Prostate gland (tissue), 2 donors: ENCODE results near the gene XPNPEP3. TPM values are rescaled to one million over a fixed set of nuclear protein-coding genes. Genes with fewer than 3 reads are reported as not detected.
"Not testable (repeated sequence)": the region's sequence is repeated elsewhere in the genome, so short reads cannot be mapped to it uniquely, and the experiment has no call there.

Source experiments
- DNase-seq: peaks from one replicate; pipeline ENCODE4 v3.0.0-alpha.2; 2019; ENCODE audit warnings: low spot score
- H3K27ac ChIP-seq, 2 donors: fragments of 200-600 bp; sonication (generic); 2 replicates each; pipeline ENCODE4 v1.5.1; 2017 to 2019
- H3K27me3 ChIP-seq: fragments of 200-600 bp; sonication (generic); replicated peaks from 2 replicates; pipeline ENCODE4 v1.5.1; 2019; ENCODE audit not compliant: insufficient read depth
- H3K36me3 ChIP-seq, 2 donors: fragments of 200-600 bp; sonication (generic); 1 replicate in 1 of 2; 2 replicates in 1 of 2; pipeline versions ENCODE4 v1.5.1 to v1.8.1; 2017 to 2019
- H3K4me1 ChIP-seq: fragments of 200-600 bp; sonication (generic); replicated peaks from 2 replicates; pipeline ENCODE4 v1.5.1; 2019
- H3K4me3 ChIP-seq, 2 donors: fragments of 200-600 bp; sonication (generic); 2 replicates each; pipeline ENCODE4 v1.5.1; 2017 to 2019
- H3K9me3 ChIP-seq: fragments of 200-600 bp; sonication (generic); 2 replicates; pipeline ENCODE4 v1.5.1; 2017
- POLR2A ChIP-seq: fragments of 450-650 bp; IDR thresholded peaks from one replicate; pipeline ENCODE4 v1.6.1; 2016; ENCODE audit warnings: antibody characterized with exemption, mild to moderate bottlenecking
- POLR2AphosphoS5 ChIP-seq: sonication (generic); formaldehyde crosslinking; IDR thresholded peaks from one replicate; pipeline ENCODE4 v1.6.1; 2017; ENCODE audit warnings: antibody characterized with exemption
- WGBS: methylation state at CpG from one replicate; pipeline ENCODE4 v1.1.5; 2018; 5-methylcytosine and 5-hydroxymethylcytosine counted together
- intact Hi-C: fragments of 100-400 bp; cut with DNase I; formaldehyde crosslinking; loops from one replicate; pipeline ENCODE4 v1.14.2; 2022
- total RNA-seq, 2 donors: library from RNA; depleted of rRNA; stranded (reverse); fragments of >200 nt; gene quantifications; one replicate each; pipeline ENCODE4 v1.1.0, GENCODE V29; 2016
- TF ChIP-seq, protein P1 (sequence below), 4 experiments: fragments of 200-600 bp in 2 of 4; fragments of 450-650 bp in 2 of 4; sonication (generic) in 2 of 4; IDR thresholded peaks; 1 replicate in 3 of 4; 2 replicates in 1 of 4; pipeline ENCODE4 v1.5.1; 2016 to 2019; ENCODE audit warnings: antibody characterized with exemption in 4 of 4, mild to moderate bottlenecking in 2 of 4, moderate library complexity in 2 of 4

XPNPEP3 gene
- total RNA-seq, 2 donors from 2014 or later: 10.5 to 19.2 TPM

DNA sequence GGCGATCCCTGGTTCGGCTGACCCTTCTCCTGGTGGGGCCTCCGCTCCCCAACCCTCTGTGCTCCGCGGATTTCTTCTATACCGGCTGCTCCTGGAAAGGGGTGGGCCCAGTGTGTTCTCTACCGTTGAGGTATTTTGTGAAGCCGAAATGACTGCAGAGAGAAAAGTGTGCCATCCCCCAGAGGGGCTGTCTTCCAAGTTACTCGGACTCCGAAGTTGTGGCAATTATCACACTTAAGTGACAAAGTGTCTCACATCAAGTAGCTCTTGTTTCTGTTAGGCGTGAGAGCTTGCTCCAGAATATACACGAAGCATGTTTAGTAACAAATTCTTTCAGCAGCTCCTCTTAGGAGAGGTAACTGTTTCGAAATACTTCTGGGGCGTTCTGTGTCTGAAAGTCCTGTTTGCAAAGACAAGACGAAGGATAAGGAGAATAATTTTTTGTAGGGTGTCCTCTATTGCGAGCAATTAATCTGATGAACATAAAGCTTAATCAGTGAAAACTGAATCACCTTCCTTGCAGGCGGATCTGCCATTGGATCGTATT, 434 bp downstream of the XPNPEP3 start:
- no peak for DNase-seq
- H3K27ac ChIP-seq: peak overlapping the region; percentile 99
- no peaks in the 10 kb centered on the region for H3K36me3 ChIP-seq
- H3K4me3 ChIP-seq: peak overlapping the region; percentile 82 to 89
- no peaks in the 10 kb centered on the region for H3K9me3 ChIP-seq
- peaks cover 9% of the 10 kb centered on the region for H3K4me1 ChIP-seq
- TF ChIP-seq, protein P1, sequence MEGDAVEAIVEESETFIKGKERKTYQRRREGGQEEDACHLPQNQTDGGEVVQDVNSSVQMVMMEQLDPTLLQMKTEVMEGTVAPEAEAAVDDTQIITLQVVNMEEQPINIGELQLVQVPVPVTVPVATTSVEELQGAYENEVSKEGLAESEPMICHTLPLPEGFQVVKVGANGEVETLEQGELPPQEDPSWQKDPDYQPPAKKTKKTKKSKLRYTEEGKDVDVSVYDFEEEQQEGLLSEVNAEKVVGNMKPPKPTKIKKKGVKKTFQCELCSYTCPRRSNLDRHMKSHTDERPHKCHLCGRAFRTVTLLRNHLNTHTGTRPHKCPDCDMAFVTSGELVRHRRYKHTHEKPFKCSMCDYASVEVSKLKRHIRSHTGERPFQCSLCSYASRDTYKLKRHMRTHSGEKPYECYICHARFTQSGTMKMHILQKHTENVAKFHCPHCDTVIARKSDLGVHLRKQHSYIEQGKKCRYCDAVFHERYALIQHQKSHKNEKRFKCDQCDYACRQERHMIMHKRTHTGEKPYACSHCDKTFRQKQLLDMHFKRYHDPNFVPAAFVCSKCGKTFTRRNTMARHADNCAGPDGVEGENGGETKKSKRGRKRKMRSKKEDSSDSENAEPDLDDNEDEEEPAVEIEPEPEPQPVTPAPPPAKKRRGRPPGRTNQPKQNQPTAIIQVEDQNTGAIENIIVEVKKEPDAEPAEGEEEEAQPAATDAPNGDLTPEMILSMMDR (IDR thresholded peaks at IDR 0.05): no peak
- TF ChIP-seq POLR2AphosphoS5 (no peak), POLR2A (no peak)
- intact Hi-C loops: loop anchor here (5.0 kb wide), 1 partner anchor 40 kb away; the partner anchor contains the start of gene SLC25A17
- no peaks in the 10 kb centered on the region for H3K27me3 ChIP-seq
- WGBS: 2% methylated on average over 18 of the region's 18 CpGs

DNA sequence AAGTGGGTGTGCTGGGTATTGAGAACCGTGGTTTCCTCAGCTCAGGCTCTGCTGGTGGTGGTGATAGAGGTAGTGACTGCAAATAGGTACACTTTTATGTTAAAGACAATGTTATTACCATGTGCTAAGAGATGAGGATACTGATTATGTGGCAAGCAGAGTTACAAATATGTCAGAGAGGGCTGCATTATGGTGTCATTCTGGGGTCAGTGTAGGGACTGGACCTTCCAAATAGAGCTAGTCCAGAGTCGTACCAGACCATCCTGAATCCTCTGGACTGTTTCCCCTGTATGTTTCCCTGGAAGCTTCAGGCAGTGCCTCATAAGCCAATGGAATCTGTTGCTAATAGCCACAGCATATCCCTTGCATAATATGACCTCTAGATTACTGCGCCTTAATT, 5.1 kb downstream of the XPNPEP3 start, which contains the start of gene DNAJB7:
DNAJB7 (minus strand) TSS at position 101 of the 400 bp plus-strand sequence. CDS start 119 bp downstream, outside the sequence.
- Histone ChIP-seq H3K36me3 (no peaks in the 10 kb centered on the region), H3K4me3 (no peak within 1 kb of the TSS), H3K9me3 (no peaks in the 10 kb centered on the region), H3K27ac (no peak within 1 kb of the TSS), H3K4me1 (peaks cover 3% of the 10 kb centered on the region), H3K27me3 (no peaks in the 10 kb centered on the region)
- TF ChIP-seq, protein P1 (IDR thresholded peaks at IDR 0.05): no peak
- no peak for TF ChIP-seq POLR2AphosphoS5
- no peak for TF ChIP-seq POLR2A
- 90% methylated on average over 3 of the region's 3 CpGs for WGBS
- intact Hi-C loops: no loop called here
- no peak for DNase-seq

DNA sequence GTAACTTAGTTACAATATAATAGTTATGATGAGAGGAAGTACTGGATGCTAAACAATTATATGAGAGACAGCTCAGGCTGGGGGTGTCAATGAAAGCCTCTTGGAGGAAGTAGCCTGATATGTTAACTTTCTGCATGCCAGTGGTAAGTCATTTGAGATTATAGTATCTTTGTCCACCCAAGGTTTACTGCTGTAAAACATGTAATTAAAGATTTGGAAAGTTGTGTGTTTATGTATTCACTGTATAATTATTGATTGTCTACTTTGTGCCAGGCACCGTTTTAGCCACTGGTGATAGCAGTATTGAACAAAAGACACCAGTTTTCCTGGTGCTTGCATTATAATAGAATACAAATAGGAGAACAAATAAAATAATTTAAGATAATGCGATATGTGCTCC, 5.6 kb downstream of the XPNPEP3 start:
- Histone ChIP-seq H3K4me1 (peaks cover 3% of the 10 kb centered on the region), H3K27me3 (no peaks in the 10 kb centered on the region), H3K36me3 (no peaks in the 10 kb centered on the region), H3K27ac (no peak overlapping the region), H3K4me3 (no peak overlapping the region), H3K9me3 (no peaks in the 10 kb centered on the region)
- intact Hi-C loops: no loop called here
- 88% methylated on average over 2 of the region's 2 CpGs for WGBS
- DNase-seq: no peak
- TF ChIP-seq POLR2A: no peak
- no peak for TF ChIP-seq POLR2AphosphoS5
- TF ChIP-seq, protein P1 (IDR thresholded peaks at IDR 0.05): no peak

DNA sequence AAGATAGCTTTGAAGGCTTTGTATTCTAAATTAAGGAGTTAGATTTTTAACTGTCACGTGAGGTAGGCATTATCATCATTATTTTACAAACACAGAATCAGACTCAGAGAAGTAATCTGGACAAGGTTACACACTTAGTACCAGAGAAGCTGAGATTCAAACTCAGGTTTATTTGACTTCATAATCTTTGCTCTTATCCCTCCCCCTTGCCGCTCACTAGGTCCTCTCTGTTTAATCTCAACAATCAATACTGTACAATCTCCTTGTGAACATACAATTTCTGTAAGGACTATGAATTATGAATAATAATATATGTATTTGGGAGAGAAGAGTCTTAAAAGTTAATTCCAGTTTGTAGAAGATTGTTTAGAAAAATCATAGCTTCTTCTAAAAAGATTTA, 10.2 kb downstream of the XPNPEP3 start:
- H3K27ac ChIP-seq: no peak overlapping the region
- WGBS: 89% methylated on average over 2 of the region's 2 CpGs
- H3K27me3 ChIP-seq: no peaks in the 10 kb centered on the region
- intact Hi-C loops: no loop called here
- DNase-seq: no peak
- TF ChIP-seq POLR2A (no peak), POLR2AphosphoS5 (no peak)
- TF ChIP-seq, protein P1 (IDR thresholded peaks at IDR 0.05): no peak
- H3K9me3 ChIP-seq: no peaks in the 10 kb centered on the region
- no peak overlapping the region for H3K4me3 ChIP-seq
- H3K4me1 ChIP-seq: no peaks in the 10 kb centered on the region
- no peaks in the 10 kb centered on the region for H3K36me3 ChIP-seq

DNA sequence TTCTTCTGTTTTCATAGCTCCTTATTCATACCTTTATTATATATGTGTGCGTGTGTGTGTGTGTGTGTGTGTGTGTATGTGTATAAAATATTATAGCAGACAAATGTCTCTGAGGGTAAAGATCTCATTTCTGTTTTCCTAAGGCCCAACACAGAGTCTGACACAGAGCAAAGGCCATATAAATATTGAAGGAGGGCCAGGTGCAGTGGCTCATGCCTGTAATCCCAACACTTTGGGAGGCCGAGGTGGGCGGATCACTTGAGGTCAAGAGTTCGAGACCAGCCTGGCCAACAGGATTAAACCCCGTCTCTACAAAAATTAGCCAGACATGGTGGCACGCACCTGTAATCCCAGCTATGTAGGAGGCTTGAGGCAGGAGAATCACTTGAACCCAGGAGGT, 11.4 kb downstream of the XPNPEP3 start:
- intact Hi-C loops, H3K4me3 ChIP-seq, H3K9me3 ChIP-seq, DNase-seq, H3K4me1 ChIP-seq, H3K27me3 ChIP-seq, H3K36me3 ChIP-seq, H3K27ac ChIP-seq: not testable (repeated sequence)
- 92% methylated on average over 6 of the region's 6 CpGs for WGBS
